ENCODE data around the gene KIF20A.

DNA sequence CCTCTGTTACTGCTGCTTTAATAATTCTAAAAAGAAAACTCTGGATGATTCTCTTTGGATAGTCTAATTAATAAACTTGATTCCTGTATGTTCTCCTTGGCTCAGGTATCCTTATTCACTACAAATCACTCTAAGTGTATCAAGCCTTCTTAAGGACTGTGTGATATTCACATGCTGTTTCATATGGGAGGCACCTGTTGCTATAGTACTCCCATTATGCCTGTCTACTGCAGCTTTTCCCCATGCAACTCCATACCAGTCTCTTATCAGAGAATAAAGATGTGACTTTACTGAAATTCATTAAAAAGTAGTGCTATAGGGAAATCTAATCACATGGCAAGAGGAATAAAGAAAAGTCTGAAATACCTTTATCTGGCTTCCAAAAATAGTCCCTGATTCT, 15.2 kb upstream of the KIF20A start:
- TF ChIP-seq, protein P1, sequence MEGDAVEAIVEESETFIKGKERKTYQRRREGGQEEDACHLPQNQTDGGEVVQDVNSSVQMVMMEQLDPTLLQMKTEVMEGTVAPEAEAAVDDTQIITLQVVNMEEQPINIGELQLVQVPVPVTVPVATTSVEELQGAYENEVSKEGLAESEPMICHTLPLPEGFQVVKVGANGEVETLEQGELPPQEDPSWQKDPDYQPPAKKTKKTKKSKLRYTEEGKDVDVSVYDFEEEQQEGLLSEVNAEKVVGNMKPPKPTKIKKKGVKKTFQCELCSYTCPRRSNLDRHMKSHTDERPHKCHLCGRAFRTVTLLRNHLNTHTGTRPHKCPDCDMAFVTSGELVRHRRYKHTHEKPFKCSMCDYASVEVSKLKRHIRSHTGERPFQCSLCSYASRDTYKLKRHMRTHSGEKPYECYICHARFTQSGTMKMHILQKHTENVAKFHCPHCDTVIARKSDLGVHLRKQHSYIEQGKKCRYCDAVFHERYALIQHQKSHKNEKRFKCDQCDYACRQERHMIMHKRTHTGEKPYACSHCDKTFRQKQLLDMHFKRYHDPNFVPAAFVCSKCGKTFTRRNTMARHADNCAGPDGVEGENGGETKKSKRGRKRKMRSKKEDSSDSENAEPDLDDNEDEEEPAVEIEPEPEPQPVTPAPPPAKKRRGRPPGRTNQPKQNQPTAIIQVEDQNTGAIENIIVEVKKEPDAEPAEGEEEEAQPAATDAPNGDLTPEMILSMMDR (IDR thresholded peaks at IDR 0.05), result no peak
- TF ChIP-seq POLR2A (IDR thresholded peaks at IDR 0.05) (no peak), POLR2AphosphoS5 (IDR thresholded peaks at IDR 0.05) (no peak)
